Calu3 (cell line): Measurements from ENCODE around the gene ATP2B3. TPM values are rescaled to one million over a fixed set of nuclear protein-coding genes. Genes with fewer than 3 reads are reported as not detected.

Experiments
- BruUV-seq: library from RNA; stranded (reverse); fragments of 400-500 nt; replicated peaks from 2 replicates; lab custom pipeline; 2021; lab: Mats Ljungman, UMichigan
- CTCF ChIA-PET: fragments of 300-600 bp; sonication (Branson Sonifier 250); formaldehyde crosslinking; loops from one replicate; lab custom pipeline; 2022; ENCODE audit warnings: antibody characterized with exemption; lab: Charles Lee
- DNase-seq: peaks from one replicate; pipeline ENCODE4 v3.0.0; 2022
- H3K27ac Mint-ChIP-seq: one replicate; pipeline ENCODE4 v1.8.0; 2022; ENCODE audit warnings: mixed read lengths; ENCODE audit not compliant: unreplicated experiment
- H3K27me3 Mint-ChIP-seq: one replicate; pipeline ENCODE4 v1.8.0; 2022; ENCODE audit warnings: mixed read lengths; ENCODE audit not compliant: unreplicated experiment
- H3K36me3 Mint-ChIP-seq: one replicate; pipeline ENCODE4 v1.8.0; 2022; ENCODE audit warnings: mild to moderate bottlenecking, moderate library complexity, mixed read lengths; ENCODE audit not compliant: insufficient read depth, unreplicated experiment
- H3K4me1 Mint-ChIP-seq: one replicate; pipeline ENCODE4 v1.8.0; 2022; ENCODE audit warnings: mild to moderate bottlenecking, low read depth, mixed read lengths; ENCODE audit not compliant: unreplicated experiment
- H3K4me3 Mint-ChIP-seq: one replicate; pipeline ENCODE4 v1.8.0; 2022; ENCODE audit warnings: mild to moderate bottlenecking, low read depth, moderate library complexity, mixed read lengths; ENCODE audit not compliant: unreplicated experiment
- H3K9me3 Mint-ChIP-seq: one replicate; pipeline ENCODE4 v1.8.0; 2022; ENCODE audit warnings: low read depth, mixed read lengths; ENCODE audit not compliant: unreplicated experiment
- intact Hi-C: fragments of 100-400 bp; cut with micrococcal nuclease; formaldehyde crosslinking; loops from one replicate; pipeline ENCODE4 v1.10.0; 2022; ENCODE audit not compliant: unreplicated experiment
- total RNA-seq: library from RNA; stranded (reverse); gene quantifications from 2 replicates; pipeline ENCODE4 v1.2.3, GENCODE V29; 2022
- TF ChIP-seq, protein P1 (sequence below): fragments of 200-600 bp; IDR thresholded peaks from one replicate; pipeline ENCODE4 v1.8.0; 2022; ENCODE audit warnings: antibody characterized with exemption; ENCODE audit not compliant: unreplicated experiment

ATP2B3 gene
- total RNA-seq, 1 experiment from 2014 or later = not detected

DNA sequence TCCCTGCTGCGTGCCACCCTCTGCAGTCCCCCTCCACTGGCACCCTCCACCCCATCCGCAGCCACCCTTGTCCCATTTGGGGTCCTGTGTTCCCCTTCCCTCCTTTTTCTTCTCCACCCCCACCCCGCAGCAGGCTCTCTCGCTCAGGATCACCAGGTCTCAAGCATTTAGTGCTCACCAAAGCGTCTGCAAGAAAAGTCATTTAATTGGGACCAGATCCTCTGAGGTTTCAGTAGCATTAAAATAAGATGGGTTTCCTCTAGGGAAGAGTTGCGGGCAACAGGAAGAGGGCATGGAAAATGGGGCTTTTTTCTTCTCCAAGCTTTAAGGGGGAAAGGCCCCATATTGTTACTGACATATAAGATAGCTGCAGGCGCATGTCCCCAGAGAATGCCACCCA, 42.2 kb upstream of the ATP2B3 start:
- Mint-ChIP-seq H3K36me3 (peaks cover 4% of the 10 kb centered on the region), H3K27ac (no peak overlapping the region), H3K9me3 (no peaks in the 10 kb centered on the region), H3K27me3 (peaks cover 71% of the 10 kb centered on the region), H3K4me3 (no peak overlapping the region), H3K4me1 (no peaks in the 10 kb centered on the region)
- no TSS peak for BruUV-seq
- DNase-seq = no peak
- intact Hi-C loops = no loop called here
- TF ChIP-seq, protein P1, sequence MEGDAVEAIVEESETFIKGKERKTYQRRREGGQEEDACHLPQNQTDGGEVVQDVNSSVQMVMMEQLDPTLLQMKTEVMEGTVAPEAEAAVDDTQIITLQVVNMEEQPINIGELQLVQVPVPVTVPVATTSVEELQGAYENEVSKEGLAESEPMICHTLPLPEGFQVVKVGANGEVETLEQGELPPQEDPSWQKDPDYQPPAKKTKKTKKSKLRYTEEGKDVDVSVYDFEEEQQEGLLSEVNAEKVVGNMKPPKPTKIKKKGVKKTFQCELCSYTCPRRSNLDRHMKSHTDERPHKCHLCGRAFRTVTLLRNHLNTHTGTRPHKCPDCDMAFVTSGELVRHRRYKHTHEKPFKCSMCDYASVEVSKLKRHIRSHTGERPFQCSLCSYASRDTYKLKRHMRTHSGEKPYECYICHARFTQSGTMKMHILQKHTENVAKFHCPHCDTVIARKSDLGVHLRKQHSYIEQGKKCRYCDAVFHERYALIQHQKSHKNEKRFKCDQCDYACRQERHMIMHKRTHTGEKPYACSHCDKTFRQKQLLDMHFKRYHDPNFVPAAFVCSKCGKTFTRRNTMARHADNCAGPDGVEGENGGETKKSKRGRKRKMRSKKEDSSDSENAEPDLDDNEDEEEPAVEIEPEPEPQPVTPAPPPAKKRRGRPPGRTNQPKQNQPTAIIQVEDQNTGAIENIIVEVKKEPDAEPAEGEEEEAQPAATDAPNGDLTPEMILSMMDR = no peak
- CTCF ChIA-PET = no interaction called here

DNA sequence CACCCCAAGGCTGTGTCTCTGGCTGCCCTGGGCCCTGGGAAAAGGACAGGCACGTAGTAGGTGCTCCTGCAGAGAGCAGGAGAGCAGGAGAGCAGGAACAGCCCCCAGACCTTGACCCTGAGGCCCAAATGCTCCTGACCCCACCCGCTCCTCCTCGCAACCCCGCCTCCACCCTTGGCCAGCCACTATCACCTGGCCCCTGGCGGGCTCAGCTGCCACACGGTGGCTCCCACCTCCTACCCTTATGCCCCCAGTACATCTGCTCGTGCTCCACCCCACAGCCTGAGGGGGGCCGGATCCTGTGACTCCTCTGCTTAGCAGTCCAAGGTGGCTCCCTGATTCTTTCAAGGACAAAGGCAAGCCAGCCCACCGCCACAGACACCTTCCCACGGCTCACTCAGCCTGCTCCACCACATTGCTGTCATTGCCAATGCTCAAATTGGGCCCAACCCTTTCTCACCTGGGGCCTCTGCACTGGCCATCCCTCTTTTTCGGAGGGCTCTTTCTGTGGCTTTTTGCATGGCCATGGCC, 41.6 kb upstream of the ATP2B3 start:
- no TSS peak for BruUV-seq
- CTCF ChIA-PET = no interaction called here
- intact Hi-C loops = no loop called here
- TF ChIP-seq, protein P1 = no peak
- Mint-ChIP-seq H3K4me1 (no peaks in the 10 kb centered on the region), H3K27ac (no peak overlapping the region), H3K4me3 (no peak overlapping the region), H3K27me3 (peaks cover 71% of the 10 kb centered on the region), H3K36me3 (no peaks in the 10 kb centered on the region), H3K9me3 (no peaks in the 10 kb centered on the region)
- DNase-seq = no peak

DNA sequence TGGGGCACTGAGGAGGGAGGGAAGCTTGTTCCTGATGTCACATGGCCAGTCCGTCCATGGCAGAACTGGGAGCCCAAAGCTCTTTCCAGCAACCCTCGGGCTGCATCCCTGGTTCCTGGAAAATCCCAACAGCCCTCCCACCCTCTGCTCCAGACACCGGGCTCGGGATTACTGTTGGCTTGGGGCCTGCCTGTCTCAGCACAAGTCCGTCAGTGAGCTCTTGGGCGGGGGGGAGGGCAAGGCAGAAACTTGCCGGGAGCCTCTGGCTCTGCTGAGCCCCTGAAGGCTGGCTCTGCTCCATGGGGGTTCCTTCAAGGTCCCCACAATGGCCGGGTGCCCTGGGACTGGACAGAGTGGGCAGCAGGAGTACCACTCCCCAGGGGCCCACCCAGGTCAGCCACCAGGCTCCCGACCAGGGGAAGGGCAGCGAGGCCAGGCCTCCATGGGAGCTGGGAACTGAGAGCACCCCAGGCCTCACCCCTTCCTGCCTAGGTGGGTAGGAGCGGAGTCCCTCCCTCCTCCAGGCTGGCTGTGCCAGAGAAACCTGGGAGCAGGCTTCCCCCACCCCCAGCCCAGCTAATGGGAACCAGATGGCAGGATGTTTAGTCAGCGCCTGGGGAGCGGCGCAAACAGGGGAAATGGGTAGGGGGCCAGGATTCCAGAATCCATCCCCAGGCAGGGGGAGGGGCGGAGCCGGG, 40.6 kb upstream of the ATP2B3 start:
- H3K27me3 Mint-ChIP-seq = peaks cover 71% of the 10 kb centered on the region
- CTCF ChIA-PET = interaction anchor here (0.6 kb wide), 1 partner anchor 579 kb away, joined by 4 read pairs; the partner anchor contains the start of gene ZNF185
- H3K4me3 Mint-ChIP-seq = no peak overlapping the region
- no peak overlapping the region for H3K27ac Mint-ChIP-seq
- no peak for DNase-seq
- H3K9me3 Mint-ChIP-seq = no peaks in the 10 kb centered on the region
- no peaks in the 10 kb centered on the region for H3K4me1 Mint-ChIP-seq
- no TSS peak for BruUV-seq
- no peaks in the 10 kb centered on the region for H3K36me3 Mint-ChIP-seq
- intact Hi-C loops = no loop called here
- TF ChIP-seq, protein P1 = no peak

DNA sequence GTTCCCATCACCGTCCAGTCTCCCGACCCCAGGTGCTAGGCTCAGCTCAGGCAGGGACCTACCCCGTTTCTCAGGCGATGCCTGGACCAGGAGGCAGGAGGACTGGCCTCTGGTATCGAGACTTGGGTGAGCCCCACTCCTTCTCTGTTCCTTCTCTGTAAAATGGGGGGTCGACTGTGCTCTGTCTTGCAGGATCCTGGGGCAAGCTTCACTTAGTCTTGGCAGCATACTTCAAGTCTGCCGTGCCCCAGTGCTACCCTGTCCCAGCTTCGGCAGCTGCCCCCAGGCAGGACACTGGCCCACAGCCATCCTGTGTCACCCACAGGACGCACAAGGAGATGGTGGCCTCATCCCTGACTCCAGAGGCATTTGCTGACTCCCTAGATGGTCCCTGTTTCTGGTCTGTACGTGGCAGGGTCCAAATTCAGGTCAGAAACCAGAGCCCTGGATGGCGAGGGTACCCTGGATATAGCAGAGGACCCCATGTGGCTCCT, 40.0 kb upstream of the ATP2B3 start:
- H3K27me3 Mint-ChIP-seq = peaks cover 71% of the 10 kb centered on the region
- BruUV-seq = no TSS peak
- no peak overlapping the region for H3K27ac Mint-ChIP-seq
- no peak for DNase-seq
- no peaks in the 10 kb centered on the region for H3K4me1 Mint-ChIP-seq
- intact Hi-C loops = no loop called here
- CTCF ChIA-PET = no interaction called here
- no peaks in the 10 kb centered on the region for H3K9me3 Mint-ChIP-seq
- H3K36me3 Mint-ChIP-seq = no peaks in the 10 kb centered on the region
- H3K4me3 Mint-ChIP-seq = no peak overlapping the region
- TF ChIP-seq, protein P1 = no peak
